ENCODE data around the gene NECAP2.
"Not testable (repeated sequence)": the region's sequence is repeated elsewhere in the genome, so short reads cannot be mapped to it uniquely, and the experiment has no call there.

Gene NECAP2

DNA sequence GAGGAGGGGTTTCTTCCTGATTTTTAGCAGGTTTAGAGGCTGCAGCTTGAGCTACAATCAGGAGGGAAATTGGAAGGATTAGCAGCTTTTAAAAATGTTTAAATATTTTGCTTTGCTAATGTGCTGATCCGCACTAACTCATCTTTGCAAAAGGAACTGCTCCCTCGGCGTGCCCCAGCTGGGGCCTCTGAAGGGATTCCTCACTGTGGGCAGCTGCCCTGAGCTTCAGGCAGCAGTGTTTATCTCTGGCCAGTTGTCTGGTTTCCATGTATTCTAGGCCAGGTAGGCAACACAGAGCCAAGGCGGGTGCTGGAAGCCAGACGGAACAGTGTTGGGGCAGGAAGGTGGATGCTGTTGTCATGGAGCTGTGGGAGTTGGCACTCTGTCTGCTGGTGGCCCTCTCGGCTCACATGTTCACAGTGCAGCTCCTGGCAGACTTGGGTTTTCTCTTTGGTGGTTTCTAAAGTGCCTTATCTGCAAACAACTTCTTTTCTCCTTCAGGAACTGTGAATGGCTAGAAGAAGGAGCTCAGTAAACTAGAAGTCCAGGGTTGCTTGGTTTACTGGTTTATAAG, 18.9 kb downstream of the NECAP2 start:
- H3K4me1 Mint-ChIP-seq (ENCODE audit: low read depth): peaks cover 5% of the 10 kb centered on the region
- no peak overlapping the region for H3K27ac Mint-ChIP-seq
- no peaks in the 10 kb centered on the region for H3K27me3 Mint-ChIP-seq (ENCODE audit: low read depth)
- H3K9me3 Mint-ChIP-seq: no peaks in the 10 kb centered on the region
- H3K36me3 Mint-ChIP-seq (ENCODE audit: low read depth): peaks cover 50% of the 10 kb centered on the region
- no peak overlapping the region for H3K4me3 Mint-ChIP-seq

DNA sequence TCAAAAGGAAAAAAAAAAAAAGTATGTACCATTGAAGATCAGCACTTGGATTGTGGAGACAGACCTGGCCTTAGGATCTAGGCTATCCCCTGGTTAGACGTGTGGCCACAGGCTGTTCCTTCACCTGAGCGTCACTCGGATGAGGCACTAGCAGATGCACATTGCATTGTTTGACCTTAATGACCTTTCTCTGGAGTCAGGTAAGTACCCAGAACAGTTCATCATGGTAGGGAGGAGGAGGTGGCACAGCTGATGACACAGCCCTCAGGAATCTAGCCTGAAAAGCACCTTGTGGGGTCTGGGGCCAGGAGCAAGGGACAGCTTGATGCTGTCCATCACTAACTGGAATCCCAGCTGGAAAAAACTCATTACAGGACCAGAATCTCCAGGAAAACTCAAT, 21.2 kb downstream of the NECAP2 start:
- no peak overlapping the region for H3K27ac Mint-ChIP-seq
- no peaks in the 10 kb centered on the region for H3K9me3 Mint-ChIP-seq
- peaks cover 5% of the 10 kb centered on the region for H3K4me1 Mint-ChIP-seq (ENCODE audit: low read depth)
- no peak overlapping the region for H3K4me3 Mint-ChIP-seq
- peaks cover 46% of the 10 kb centered on the region for H3K36me3 Mint-ChIP-seq (ENCODE audit: low read depth)
- no peaks in the 10 kb centered on the region for H3K27me3 Mint-ChIP-seq (ENCODE audit: low read depth)

DNA sequence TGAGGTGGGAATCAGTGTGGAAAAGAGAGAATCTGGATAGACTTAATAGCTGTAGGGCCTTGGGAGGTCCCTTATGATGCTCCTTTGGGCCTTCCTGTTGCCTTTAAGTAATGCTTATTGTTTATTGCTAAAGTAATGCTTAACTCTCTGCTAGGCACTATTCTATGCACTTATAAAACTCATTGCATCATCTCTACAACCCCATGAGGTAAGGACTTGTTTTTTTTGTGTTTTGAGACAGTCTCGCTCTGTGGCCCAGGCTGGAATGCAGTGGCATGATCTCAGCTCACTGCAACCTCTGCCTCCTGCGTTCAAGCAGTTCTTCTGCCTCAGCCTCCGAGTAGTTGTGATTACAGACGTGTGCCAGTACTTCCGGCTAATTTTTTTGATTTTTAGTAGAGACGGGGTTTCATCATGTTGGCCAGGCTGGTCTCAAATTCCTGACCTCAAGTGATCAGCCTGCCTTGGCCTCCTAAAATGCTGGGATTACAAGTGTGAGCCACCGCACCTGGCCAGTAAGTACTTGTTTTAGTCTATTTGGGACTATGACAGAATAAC, 22.3 kb downstream of the NECAP2 start:
- no peak overlapping the region for H3K27ac Mint-ChIP-seq

DNA sequence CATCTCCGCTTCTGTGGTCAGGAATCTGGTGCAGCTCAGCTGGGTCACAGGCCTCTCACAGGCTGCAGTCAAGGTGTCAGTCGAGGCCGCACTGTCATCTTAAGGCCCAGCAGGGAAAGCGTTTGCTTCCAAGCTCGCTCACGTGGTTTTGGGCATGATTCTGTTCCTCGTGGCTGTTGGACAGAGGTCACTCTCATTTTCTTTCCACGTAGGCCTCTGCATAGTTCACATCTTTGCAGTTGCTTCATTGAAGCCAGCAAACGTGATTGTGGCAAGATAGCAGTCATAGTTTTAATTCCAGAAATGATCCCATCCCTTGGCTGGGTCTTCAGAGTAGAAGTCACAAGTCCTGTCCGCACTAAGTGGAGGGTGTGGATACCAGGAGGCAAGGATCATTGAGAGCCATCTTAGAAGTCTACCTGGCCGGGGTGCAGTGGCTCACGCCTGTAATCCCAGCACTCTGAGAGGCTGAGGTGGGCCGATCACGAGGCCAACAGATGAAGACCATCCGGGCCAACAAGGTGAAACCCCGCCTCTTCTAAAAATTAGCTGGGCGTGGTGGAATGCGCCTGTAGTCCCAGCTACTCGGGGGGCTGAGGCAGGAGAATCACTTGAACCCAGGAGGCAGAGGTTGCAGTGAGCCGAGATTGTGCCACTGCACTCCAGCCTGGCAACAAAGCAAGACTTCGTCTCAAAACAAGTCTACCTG, 24.5 kb downstream of the NECAP2 start:
- Mint-ChIP-seq H3K4me1 (ENCODE audit: low read depth) (peaks cover 6% of the 10 kb centered on the region), H3K4me3 (no peak overlapping the region), H3K36me3 (ENCODE audit: low read depth) (peaks cover 56% of the 10 kb centered on the region), H3K27me3 (ENCODE audit: low read depth) (no peaks in the 10 kb centered on the region), H3K9me3 (no peaks in the 10 kb centered on the region), H3K27ac (no peak overlapping the region)

More for the DNA sequence above, 22.3 kb downstream of the NECAP2 start:
- Mint-ChIP-seq H3K4me1 (ENCODE audit: low read depth) (peaks cover 5% of the 10 kb centered on the region), H3K4me3 (no peak overlapping the region), H3K36me3 (ENCODE audit: low read depth) (peaks cover 56% of the 10 kb centered on the region), H3K9me3 (no peaks in the 10 kb centered on the region), H3K27me3 (ENCODE audit: low read depth) (no peaks in the 10 kb centered on the region)

DNA sequence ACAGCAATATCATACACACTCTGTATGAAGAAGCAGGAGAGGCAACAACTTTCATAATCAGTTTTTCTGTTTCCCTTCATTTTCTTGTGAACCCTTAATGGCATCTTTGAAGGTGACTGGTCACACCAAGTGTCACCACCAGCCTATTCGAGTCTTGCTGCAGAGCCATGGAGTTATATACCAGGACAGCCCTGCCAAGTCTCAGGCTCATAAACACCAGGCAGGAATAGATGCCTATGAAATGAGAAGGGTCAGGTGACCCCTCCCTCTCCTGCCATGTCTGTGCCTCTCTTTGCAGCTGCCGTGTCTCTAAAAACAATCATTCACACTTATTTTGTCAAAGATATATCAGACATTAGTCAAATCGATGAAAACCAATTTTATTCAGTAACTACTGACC, 28.0 kb downstream of the NECAP2 start:
- Mint-ChIP-seq H3K36me3 (ENCODE audit: low read depth) (peaks cover 45% of the 10 kb centered on the region), H3K27ac (no peak overlapping the region), H3K4me3 (no peak overlapping the region), H3K27me3 (ENCODE audit: low read depth) (no peaks in the 10 kb centered on the region), H3K9me3 (no peaks in the 10 kb centered on the region), H3K4me1 (ENCODE audit: low read depth) (peaks cover 4% of the 10 kb centered on the region)

DNA sequence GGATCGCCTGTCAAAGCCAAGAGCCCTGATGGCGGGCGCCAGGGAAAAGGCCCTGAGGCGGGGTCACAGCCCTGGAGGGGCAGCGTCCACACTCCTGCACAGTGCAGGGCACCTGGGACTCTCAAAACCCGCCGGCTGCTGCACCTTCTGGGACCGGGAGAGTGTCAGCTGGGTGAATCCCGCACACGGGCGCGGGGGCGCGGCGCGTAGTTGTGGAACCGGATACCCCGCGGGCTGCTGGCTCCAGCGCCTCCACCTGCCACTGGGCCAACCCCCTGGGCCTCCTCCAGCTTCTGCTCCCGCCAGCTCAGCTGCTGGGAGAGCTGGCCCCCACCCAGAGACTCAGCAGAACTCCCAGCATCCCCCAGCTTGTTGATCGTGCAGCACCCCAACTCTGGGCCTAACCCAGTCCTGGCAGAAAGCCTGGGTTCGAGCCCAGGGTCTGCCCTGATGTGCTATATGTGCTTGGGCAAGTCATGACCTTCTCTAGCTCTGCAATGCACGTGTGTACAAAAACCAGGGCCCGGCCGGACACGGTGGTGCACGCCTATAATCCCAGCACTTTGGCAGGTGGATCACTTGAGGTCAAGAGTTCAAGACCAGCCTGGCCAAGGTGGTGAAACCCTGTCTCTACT, 33.8 kb downstream of the NECAP2 start:
- Mint-ChIP-seq H3K27me3 (ENCODE audit: low read depth) (no peaks in the 10 kb centered on the region), H3K4me1 (ENCODE audit: low read depth) (peaks cover 2% of the 10 kb centered on the region), H3K36me3 (ENCODE audit: low read depth) (peaks cover 27% of the 10 kb centered on the region), H3K27ac (no peak overlapping the region), H3K4me3 (no peak overlapping the region), H3K9me3 (no peaks in the 10 kb centered on the region)

DNA sequence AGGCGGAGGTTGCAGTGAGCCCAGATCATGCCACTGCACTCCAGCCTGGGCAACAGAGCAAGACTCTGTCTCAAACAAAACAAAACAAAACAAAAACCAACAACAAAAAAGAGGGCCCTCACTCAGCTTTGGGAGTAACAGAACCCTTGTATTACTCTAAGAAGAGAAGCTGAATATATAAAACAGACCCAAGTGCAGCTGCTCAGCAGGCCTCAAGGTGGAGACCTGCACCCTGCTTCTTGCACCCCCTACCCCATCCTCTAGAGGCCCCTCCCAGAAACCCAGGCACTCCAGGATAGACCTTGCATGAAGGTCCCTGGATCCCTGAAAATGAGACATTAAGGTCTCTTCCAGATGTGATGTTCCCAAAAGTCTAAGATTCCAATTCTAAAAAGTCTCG, 34.4 kb downstream of the NECAP2 start:
- H3K9me3 Mint-ChIP-seq; H3K27me3 Mint-ChIP-seq (ENCODE audit: low read depth); H3K27ac Mint-ChIP-seq; H3K4me1 Mint-ChIP-seq (ENCODE audit: low read depth); H3K4me3 Mint-ChIP-seq: not testable (repeated sequence)
- peaks cover 21% of the 10 kb centered on the region for H3K36me3 Mint-ChIP-seq (ENCODE audit: low read depth)

DNA sequence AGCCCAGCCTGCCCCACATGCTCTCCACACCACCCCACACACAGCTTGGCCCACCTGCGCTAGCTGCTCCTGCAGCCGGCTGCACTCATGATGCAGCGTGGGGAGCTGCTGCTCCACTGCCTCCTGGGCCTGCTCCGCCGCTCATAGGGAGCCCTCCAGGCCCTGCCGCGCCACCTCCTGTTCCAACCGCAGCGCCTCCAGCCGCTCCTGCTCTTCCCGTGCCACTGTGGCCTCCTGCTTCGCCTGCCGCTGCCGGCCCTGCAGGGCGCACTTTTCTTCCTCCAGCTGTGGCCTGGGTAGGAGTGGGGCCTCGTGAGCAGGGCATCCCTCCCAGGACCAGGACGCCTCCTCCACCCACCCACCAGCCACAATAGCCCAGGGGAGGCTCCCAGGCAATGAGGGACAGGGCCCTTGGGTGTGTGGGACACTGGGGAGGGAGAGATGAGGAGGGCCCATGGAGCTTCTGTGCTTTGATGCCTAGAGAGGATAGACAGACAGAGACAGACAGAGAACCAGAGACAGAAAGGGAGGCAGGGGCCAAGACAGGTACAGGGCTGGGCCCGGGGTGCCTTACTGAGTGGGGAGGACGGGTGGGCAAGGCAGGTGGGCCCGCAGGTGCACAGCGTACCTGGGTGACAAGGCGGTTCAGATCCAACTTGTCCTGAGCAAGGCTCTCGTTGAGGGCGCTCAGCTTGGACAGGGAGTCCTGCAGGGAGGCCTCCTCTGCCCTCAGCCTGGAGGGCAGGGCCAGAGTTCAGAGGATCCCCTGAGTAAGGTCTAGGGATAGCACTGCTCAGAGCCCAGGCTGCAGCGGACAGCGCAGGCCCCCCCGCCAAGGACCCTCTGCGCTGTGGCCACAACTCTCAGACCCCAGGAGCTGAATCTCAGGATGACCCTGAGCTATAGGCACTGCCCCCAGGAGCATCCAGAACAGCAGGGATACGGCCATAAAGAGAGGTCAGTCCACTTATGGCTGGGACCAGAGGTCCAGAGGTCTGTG, 35.5 kb downstream of the NECAP2 start:
- not testable (repeated sequence) for H3K9me3 Mint-ChIP-seq; H3K4me3 Mint-ChIP-seq; H3K27ac Mint-ChIP-seq; H3K27me3 Mint-ChIP-seq (ENCODE audit: low read depth); H3K4me1 Mint-ChIP-seq (ENCODE audit: low read depth)
- H3K36me3 Mint-ChIP-seq (ENCODE audit: low read depth): peaks cover 24% of the 10 kb centered on the region

DNA sequence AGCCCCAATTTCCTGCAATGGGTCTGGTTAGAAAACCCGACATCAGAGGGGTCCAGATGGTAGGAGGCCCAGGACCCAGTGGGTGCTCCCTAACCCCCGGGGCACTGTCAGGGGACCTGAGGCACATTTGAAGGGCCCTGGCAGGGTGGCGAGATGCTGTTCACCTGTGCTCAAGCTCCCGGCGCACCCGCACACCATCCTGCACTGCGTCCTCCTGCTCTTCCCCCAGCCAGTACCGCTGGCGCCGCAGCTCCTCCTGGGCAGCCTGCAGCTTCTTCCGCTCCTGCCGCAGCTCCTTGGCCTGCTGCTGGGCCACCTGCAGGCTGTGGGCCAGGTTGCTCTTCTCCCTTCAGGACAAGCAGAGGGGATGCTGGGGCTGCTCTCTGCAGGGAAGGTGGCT, 37.6 kb downstream of the NECAP2 start:
- Mint-ChIP-seq H3K27ac (no peak overlapping the region), H3K36me3 (ENCODE audit: low read depth) (peaks cover 21% of the 10 kb centered on the region), H3K27me3 (ENCODE audit: low read depth) (no peaks in the 10 kb centered on the region), H3K4me3 (no peak overlapping the region), H3K9me3 (no peaks in the 10 kb centered on the region), H3K4me1 (ENCODE audit: low read depth) (no peaks in the 10 kb centered on the region)

DNA sequence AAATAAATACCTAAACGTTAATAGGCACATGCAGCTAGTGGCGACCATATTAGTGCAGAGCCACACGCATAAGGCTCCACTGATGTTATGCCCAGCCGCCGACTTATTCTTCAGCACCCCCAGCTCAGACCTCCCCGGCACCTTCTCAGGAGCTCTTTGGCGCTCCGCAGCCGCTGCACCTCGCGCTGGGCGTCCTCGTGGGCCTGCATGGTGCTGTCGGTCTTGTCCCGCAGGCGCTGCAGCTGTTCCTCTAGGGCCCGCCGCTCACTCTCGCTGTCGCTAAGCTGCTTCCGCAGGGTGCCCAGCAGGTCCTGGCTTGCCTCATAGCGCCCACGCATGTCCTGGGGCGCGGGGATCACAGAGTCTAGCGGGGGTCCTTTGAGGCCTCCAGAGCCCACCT, 42.6 kb downstream of the NECAP2 start:
- H3K4me1 Mint-ChIP-seq (ENCODE audit: low read depth); H3K27ac Mint-ChIP-seq; H3K4me3 Mint-ChIP-seq; H3K9me3 Mint-ChIP-seq; H3K27me3 Mint-ChIP-seq (ENCODE audit: low read depth): not testable (repeated sequence)
- H3K36me3 Mint-ChIP-seq (ENCODE audit: low read depth): peaks cover 12% of the 10 kb centered on the region

DNA sequence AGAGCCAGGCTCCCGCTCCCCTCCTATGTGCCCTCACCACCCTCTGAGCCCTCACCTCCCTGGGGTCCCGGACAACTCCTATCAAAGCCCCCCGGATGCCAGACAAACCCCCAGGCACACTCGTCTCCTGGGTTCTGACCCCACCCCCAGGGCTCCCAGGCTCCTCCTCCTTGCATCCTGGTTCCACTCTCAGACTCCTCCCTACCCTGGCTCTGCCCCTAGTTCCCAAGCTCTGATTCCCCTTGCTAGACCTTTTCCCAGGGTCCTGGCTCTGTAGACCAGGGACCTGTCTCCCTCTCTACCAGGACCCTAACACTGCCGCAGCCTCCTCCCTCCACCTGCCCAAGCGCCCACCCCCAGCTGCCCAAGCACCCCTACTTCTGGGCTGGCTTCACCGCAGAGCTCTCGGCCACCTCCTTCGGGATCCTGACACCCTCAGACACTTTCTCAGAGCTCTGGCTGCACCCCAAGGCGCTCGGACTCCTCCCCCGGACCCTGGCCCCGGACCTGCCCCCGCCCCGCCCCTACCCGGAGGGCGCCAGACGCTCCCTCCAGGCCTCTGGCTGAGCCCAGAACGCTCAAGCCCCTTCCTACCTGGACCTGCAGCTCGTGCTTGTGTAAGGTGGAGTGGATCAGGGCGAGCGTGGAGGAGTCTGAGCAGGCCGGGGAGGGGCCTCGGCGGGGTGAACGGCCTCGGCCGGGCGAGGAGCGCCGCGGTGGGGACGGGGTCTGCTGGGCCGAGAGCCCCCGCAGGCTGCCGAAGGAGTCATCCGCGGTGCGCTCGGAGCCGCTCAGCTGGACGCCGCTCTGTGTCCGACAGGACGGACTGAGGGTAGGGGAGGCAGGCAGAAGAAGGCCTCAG, 43.3 kb downstream of the NECAP2 start:
- H3K36me3 Mint-ChIP-seq (ENCODE audit: low read depth); H3K27me3 Mint-ChIP-seq (ENCODE audit: low read depth); H3K4me3 Mint-ChIP-seq; H3K27ac Mint-ChIP-seq; H3K4me1 Mint-ChIP-seq (ENCODE audit: low read depth); H3K9me3 Mint-ChIP-seq: not testable (repeated sequence)

DNA sequence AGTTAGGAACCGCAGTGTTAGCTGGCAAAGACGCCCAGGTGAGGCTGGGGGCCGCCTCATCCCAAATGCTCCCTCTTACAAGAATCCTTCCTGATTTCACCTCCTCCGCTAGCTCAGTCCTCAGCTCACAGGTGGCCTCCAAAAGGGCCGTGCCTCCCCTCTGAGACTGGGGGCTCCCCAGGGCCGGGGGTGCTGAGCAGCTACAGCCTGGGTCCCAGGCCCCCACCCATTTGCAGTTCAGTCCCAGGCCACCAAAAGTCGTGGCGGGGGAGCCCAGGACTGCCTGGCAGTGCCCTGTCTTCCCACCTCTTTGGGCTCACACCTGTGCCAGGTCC, 43.9 kb downstream of the NECAP2 start:
- no peaks in the 10 kb centered on the region for H3K27me3 Mint-ChIP-seq (ENCODE audit: low read depth)
- H3K4me3 Mint-ChIP-seq: no peak overlapping the region
- no peak overlapping the region for H3K27ac Mint-ChIP-seq
- peaks cover 8% of the 10 kb centered on the region for H3K36me3 Mint-ChIP-seq (ENCODE audit: low read depth)
- H3K9me3 Mint-ChIP-seq: no peaks in the 10 kb centered on the region
- no peaks in the 10 kb centered on the region for H3K4me1 Mint-ChIP-seq (ENCODE audit: low read depth)

DNA sequence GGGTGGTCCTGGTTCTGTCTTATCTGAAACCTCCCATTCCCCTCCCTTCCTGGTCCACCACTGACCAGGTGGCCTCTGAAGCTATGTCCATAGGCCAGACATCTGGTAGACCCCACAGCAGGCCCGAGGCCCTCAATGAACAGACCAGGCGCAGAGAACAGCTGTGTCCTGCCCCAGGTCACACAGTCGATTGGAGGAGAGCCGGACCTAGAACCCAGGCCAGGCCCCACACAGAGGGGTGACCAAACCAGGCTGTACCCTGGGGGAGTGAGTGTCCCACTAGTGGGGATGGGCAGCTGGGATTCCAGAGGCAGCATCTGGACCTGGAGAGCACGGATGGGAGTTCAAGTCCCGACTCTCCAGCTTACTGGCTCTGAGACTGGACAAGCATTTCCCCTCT, 44.4 kb downstream of the NECAP2 start:
- Mint-ChIP-seq H3K9me3 (no peaks in the 10 kb centered on the region), H3K4me3 (no peak overlapping the region), H3K36me3 (ENCODE audit: low read depth) (peaks cover 8% of the 10 kb centered on the region), H3K4me1 (ENCODE audit: low read depth) (no peaks in the 10 kb centered on the region), H3K27ac (no peak overlapping the region), H3K27me3 (ENCODE audit: low read depth) (no peaks in the 10 kb centered on the region)

DNA sequence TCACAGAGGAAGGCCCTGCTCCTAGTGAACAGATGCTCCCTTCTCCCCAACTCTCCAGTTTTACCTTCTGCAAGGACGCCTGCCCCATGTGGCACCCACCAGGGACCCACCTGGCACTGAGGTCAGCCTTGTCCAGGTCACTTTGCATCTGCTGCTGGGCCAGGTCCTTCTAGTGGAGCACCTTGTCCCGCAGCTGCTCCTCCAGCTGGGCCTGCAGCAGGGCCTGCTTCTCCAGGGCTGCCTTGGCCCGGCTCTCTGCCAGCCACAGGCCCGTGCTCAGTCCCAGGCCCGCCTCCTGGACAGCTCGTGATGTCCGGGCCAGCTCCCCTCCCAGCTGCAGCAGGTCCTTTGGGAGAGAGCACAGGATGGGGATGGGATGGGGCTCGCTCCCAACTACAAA, 45.8 kb downstream of the NECAP2 start:
- not testable (repeated sequence) for H3K4me1 Mint-ChIP-seq (ENCODE audit: low read depth); H3K9me3 Mint-ChIP-seq; H3K36me3 Mint-ChIP-seq (ENCODE audit: low read depth); H3K27ac Mint-ChIP-seq; H3K27me3 Mint-ChIP-seq (ENCODE audit: low read depth); H3K4me3 Mint-ChIP-seq

Data from T-helper 1 cell treated with Interleukin-12 subunit alpha and Interleukin-12 subunit beta and Interleukin-4 antibody, amounts not matched to agents 30 μg/mL and 1 μg/mL, for 36 hours (primary cell).